Brain microvascular endothelial cell (primary cell): ENCODE data around the gene AGPAT2.
A peak's percentile ranks its signal among the peaks of the same experiment; 100 is the strongest.

Source experiments
- DNase-seq: peaks from one replicate; pipeline ENCODE4 v3.0.0-alpha.2; 2020
- H3K27ac ChIP-seq: fragments of 250-450 bp; sonication (Bioruptor Pico); 2 replicates; pipeline ENCODE4 v1.5.1; 2020; ENCODE audit warnings: mild to moderate bottlenecking, moderate library complexity
- H3K27me3 ChIP-seq: fragments of 250-450 bp; sonication (Bioruptor Pico); replicated peaks from 2 replicates; pipeline ENCODE4 v1.5.1; 2020; ENCODE audit warnings: mild to moderate bottlenecking
- H3K36me3 ChIP-seq: fragments of 250-450 bp; sonication (Bioruptor Pico); replicated peaks from 2 replicates; pipeline ENCODE4 v1.5.1; 2020; ENCODE audit warnings: mild to moderate bottlenecking
- H3K4me3 ChIP-seq: 2 replicates; pipeline ENCODE4 v1.5.1; 2011; ENCODE audit warnings: low read depth, mild to moderate bottlenecking, control low read depth, low read length, moderate library complexity
- CTCF ChIP-seq: IDR thresholded peaks from 2 replicates; pipeline ENCODE4 v1.5.1; 2011; ENCODE audit warnings: low read depth, mild to moderate bottlenecking, moderate library complexity, low read length, control low read depth, inconsistent platforms; ENCODE audit errors: missing control alignments
- in situ Hi-C: cut with HindIII; loops from 2 replicates; pipeline ENCODE4 v1.10.0; 2017; ENCODE audit warnings: low sequenced_read_pairs, low pct_ligation_motif_present

Gene AGPAT2

GRCh38 chr9:136729926-136730325, 42.7 kb upstream of the AGPAT2 start:
- Histone ChIP-seq H3K4me3 (no peak overlapping the region), H3K27me3 (no peaks in the 10 kb centered on the region), H3K36me3 (peaks cover 16% of the 10 kb centered on the region), H3K27ac (no peak overlapping the region)
- no peak for DNase-seq
- TF ChIP-seq CTCF, result no peak
- in situ Hi-C loops, result no loop called here

- no peak overlapping the region for H3K27ac ChIP-seq
- TF ChIP-seq CTCF, result no peak
- no peaks in the 10 kb centered on the region for H3K27me3 ChIP-seq
- DNase-seq, result no peak
- peak overlapping the region; percentile 93 for H3K4me3 ChIP-seq
- in situ Hi-C loops, result no loop called here
- peaks cover 24% of the 10 kb centered on the region for H3K36me3 ChIP-seq
These were observed 41.9 kb upstream of the AGPAT2 start for GRCh38 chr9:136729144-136729543.

- H3K36me3 ChIP-seq, result peaks cover 29% of the 10 kb centered on the region
- peak overlapping the region; percentile 43 for H3K27ac ChIP-seq
- peak overlapping the region; percentile 93 for H3K4me3 ChIP-seq
- H3K27me3 ChIP-seq, result no peaks in the 10 kb centered on the region
- no peak for TF ChIP-seq CTCF
- in situ Hi-C loops, result no loop called here
- DNase-seq, result no peak
These were observed 41.4 kb upstream of the AGPAT2 start for GRCh38 chr9:136728548-136729123.

GRCh38 chr9:136728080-136728547, 40.9 kb upstream of the AGPAT2 start:
- H3K4me3 ChIP-seq, result peak overlapping the region; percentile 93
- in situ Hi-C loops, result no loop called here
- no peaks in the 10 kb centered on the region for H3K27me3 ChIP-seq

GRCh38 chr9:136726631-136727191, 39.5 kb upstream of the AGPAT2 start:
- Histone ChIP-seq H3K36me3 (peaks cover 42% of the 10 kb centered on the region), H3K4me3 (peak overlapping the region; percentile 93), H3K27ac (no peak overlapping the region), H3K27me3 (no peaks in the 10 kb centered on the region)
- peak; percentile 66 for TF ChIP-seq CTCF
- in situ Hi-C loops, result no loop called here
- DNase-seq, result peak; percentile 17

More at GRCh38 chr9:136728080-136728547, 40.9 kb upstream of the AGPAT2 start:
- H3K36me3 ChIP-seq, result peaks cover 34% of the 10 kb centered on the region
- peak; percentile 74 for DNase-seq
- TF ChIP-seq CTCF, result peak; percentile 72
- H3K27ac ChIP-seq, result peak overlapping the region; percentile 44
